H9 (cell line): ENCODE data around the gene UTF1. TPM values are rescaled to one million over a fixed set of nuclear protein-coding genes. Genes with fewer than 3 reads are reported as not detected.

Experiments used
- DNase-seq: peaks from one replicate; pipeline ENCODE4 v3.0.0-alpha.2; 2017
- H2AFZ ChIP-seq: one replicate; pipeline ENCODE4 v1.6.1; 2013; ENCODE audit warnings: mild to moderate bottlenecking, low read length, control low read depth, moderate library complexity
- H2AK5ac ChIP-seq: 2 replicates; pipeline ENCODE4 v1.6.1; 2013; ENCODE audit warnings: low read length, control low read depth, mixed read lengths; ENCODE audit not compliant: insufficient read length
- H2BK120ac ChIP-seq: one replicate; pipeline ENCODE4 v1.6.1; 2013; ENCODE audit warnings: low read depth, mild to moderate bottlenecking, low read length, control low read depth, inconsistent platforms; ENCODE audit not compliant: poor library complexity, severe bottlenecking
- H2BK12ac ChIP-seq: 2 replicates; pipeline ENCODE4 v1.6.1; 2013; ENCODE audit warnings: low read length, control low read depth, mixed read lengths, low read depth; ENCODE audit not compliant: insufficient read length
- H2BK15ac ChIP-seq: 2 replicates; pipeline ENCODE4 v1.6.1; 2013; ENCODE audit warnings: low read depth, low read length, control low read depth
- H2BK20ac ChIP-seq: one replicate; pipeline ENCODE4 v1.6.1; 2013; ENCODE audit warnings: low read depth, mild to moderate bottlenecking, low read length, control low read depth, inconsistent platforms; ENCODE audit not compliant: poor library complexity, severe bottlenecking
- H2BK5ac ChIP-seq: 2 replicates; pipeline ENCODE4 v1.6.1; 2013; ENCODE audit warnings: low read length, control low read depth, mixed read lengths; ENCODE audit not compliant: insufficient read length
- H3K14ac ChIP-seq: 2 replicates; pipeline ENCODE4 v1.6.1; 2013; ENCODE audit warnings: low read length, control low read depth; ENCODE audit not compliant: insufficient read depth
- H3K18ac ChIP-seq: 2 replicates; pipeline ENCODE4 v1.6.1; 2013; ENCODE audit warnings: low read depth, mild to moderate bottlenecking, mixed read lengths, low read length, control low read depth; ENCODE audit not compliant: insufficient read length
- H3K23ac ChIP-seq: 2 replicates; pipeline ENCODE4 v1.6.1; 2013; ENCODE audit warnings: low read length, control low read depth, mixed read lengths, low read depth; ENCODE audit not compliant: insufficient read length
- H3K23me2 ChIP-seq: 2 replicates; pipeline ENCODE4 v1.6.1; 2013; ENCODE audit warnings: low read depth, mild to moderate bottlenecking, mixed read lengths, low read length, control low read depth; ENCODE audit not compliant: insufficient read length, poor library complexity, severe bottlenecking
- H3K27ac ChIP-seq: 2 replicates; pipeline ENCODE4 v1.5.1; 2013; ENCODE audit warnings: low read length, control low read depth, mixed read lengths, low read depth; ENCODE audit not compliant: insufficient read length
- H3K27me3 ChIP-seq: 2 replicates; pipeline ENCODE4 v1.6.1; 2013; ENCODE audit warnings: low read length, control low read depth, inconsistent platforms; ENCODE audit not compliant: insufficient read depth
- H3K4ac ChIP-seq: 2 replicates; pipeline ENCODE4 v1.6.1; 2013; ENCODE audit warnings: low read depth, mild to moderate bottlenecking, control low read depth, inconsistent platforms, low read length, moderate library complexity
- H3K4me1 ChIP-seq: 2 replicates; pipeline ENCODE4 v1.6.1; 2013; ENCODE audit warnings: low read length, control low read depth, inconsistent platforms; ENCODE audit not compliant: insufficient read depth
- H3K4me2 ChIP-seq: 2 replicates; pipeline ENCODE4 v1.6.1; 2013; ENCODE audit warnings: low read length, control low read depth, mixed read lengths; ENCODE audit not compliant: insufficient read length, insufficient read depth
- H3K56ac ChIP-seq: 2 replicates; pipeline ENCODE4 v1.6.1; 2013; ENCODE audit warnings: low read depth, mild to moderate bottlenecking, mixed read lengths, low read length, control low read depth; ENCODE audit not compliant: insufficient read length
- H3K79me1 ChIP-seq: 2 replicates; pipeline ENCODE4 v1.6.1; 2013; ENCODE audit warnings: low read depth, mild to moderate bottlenecking, moderate library complexity, low read length, control low read depth, inconsistent platforms; ENCODE audit not compliant: insufficient read depth, poor library complexity, severe bottlenecking
- H3K79me2 ChIP-seq: 2 replicates; pipeline ENCODE4 v1.6.1; 2013; ENCODE audit warnings: low read length, control low read depth, inconsistent platforms; ENCODE audit not compliant: insufficient read depth
- H3K9ac ChIP-seq: 2 replicates; pipeline ENCODE4 v1.6.1; 2013; ENCODE audit warnings: low read length, control low read depth, mixed read lengths; ENCODE audit not compliant: insufficient read length; ENCODE audit errors: extremely low read depth
- H3K9me3 ChIP-seq: one replicate; pipeline ENCODE4 v1.6.1; 2013; ENCODE audit warnings: low read depth, low read length, inconsistent platforms; ENCODE audit not compliant: control insufficient read depth
- H3T11ph ChIP-seq: one replicate; pipeline ENCODE4 v1.6.1; 2013; ENCODE audit warnings: mild to moderate bottlenecking, low read length, control low read depth, inconsistent platforms
- H4K20me1 ChIP-seq: one replicate; pipeline ENCODE4 v1.6.1; 2013; ENCODE audit not compliant: control insufficient read depth, insufficient read length, insufficient read depth
- H4K5ac ChIP-seq: 2 replicates; pipeline ENCODE4 v1.6.1; 2013; ENCODE audit warnings: low read depth, mild to moderate bottlenecking, mixed read lengths, low read length, control low read depth; ENCODE audit not compliant: insufficient read length
- H4K8ac ChIP-seq: replicated peaks from 2 replicates; pipeline ENCODE4 v1.6.1; 2013; ENCODE audit warnings: low read length, control low read depth, mixed read lengths, low read depth; ENCODE audit not compliant: insufficient read length
- H4K91ac ChIP-seq: 2 replicates; pipeline ENCODE4 v1.6.1; 2013; ENCODE audit warnings: low read depth, mild to moderate bottlenecking, moderate library complexity, mixed read lengths, low read length, control low read depth; ENCODE audit not compliant: insufficient read length
- H3K27ac Mint-ChIP-seq, 3 experiments: 2 replicates in 2 of 3; 3 replicates in 1 of 3; pipeline ENCODE4 v1.8.0; 2020 to 2021; ENCODE audit warnings: mixed read lengths in 3 of 3, mild to moderate bottlenecking in 1 of 3, moderate library complexity in 1 of 3
- H3K27me3 Mint-ChIP-seq: 2 replicates; pipeline ENCODE4 v1.8.0; 2021; ENCODE audit warnings: low read depth, mild to moderate bottlenecking, moderate library complexity, mixed read lengths
- H3K36me3 Mint-ChIP-seq, 3 experiments: 2 replicates in 2 of 3; 3 replicates in 1 of 3; pipeline ENCODE4 v1.8.0; 2020 to 2021; ENCODE audit warnings: low read depth in 3 of 3, mixed read lengths in 3 of 3; ENCODE audit not compliant: insufficient read depth in 1 of 3
- H3K4me1 Mint-ChIP-seq, 2 experiments: 2 replicates each; pipeline ENCODE4 v1.8.0; 2020; ENCODE audit warnings: mixed read lengths in 2 of 2
- H3K4me3 Mint-ChIP-seq, 2 experiments: 2 replicates in 1 of 2; 3 replicates in 1 of 2; pipeline ENCODE4 v1.8.0; 2020 to 2021; ENCODE audit warnings: mild to moderate bottlenecking in 2 of 2, mixed read lengths in 2 of 2, moderate library complexity in 1 of 2
- H3K9me3 Mint-ChIP-seq, 2 experiments: 2 replicates in 1 of 2; 3 replicates in 1 of 2; pipeline ENCODE4 v1.8.0; 2020; ENCODE audit warnings: mild to moderate bottlenecking in 2 of 2, mixed read lengths in 2 of 2, moderate library complexity in 1 of 2
- WGBS: extraction: QIAGEN DNeasy Blood & Tissue Kit; methylation state at CpG from one replicate; pipeline ENCODE4 v1.1.7; 2013; ENCODE audit warnings: missing lambda C conversion rate, low lambda C conversion rate, mixed read lengths; ENCODE audit not compliant: insufficient read length; ENCODE audit errors: extremely low coverage; 5-methylcytosine and 5-hydroxymethylcytosine counted together
- total RNA-seq: library from RNA; stranded (reverse); gene quantifications from 2 replicates; pipeline ENCODE4 v1.2.1, GENCODE V29; 2021
- TF ChIP-seq, protein P1 (sequence below): fragments of 200-600 bp; sonication (generic); conservative IDR thresholded peaks from 3 replicates; pipeline ENCODE4 v1.8.0; 2021; ENCODE audit warnings: antibody characterized with exemption, mild to moderate bottlenecking

UTF1 gene
- total RNA-seq, 1 experiment from 2014 or later = 31.5 TPM

DNA sequence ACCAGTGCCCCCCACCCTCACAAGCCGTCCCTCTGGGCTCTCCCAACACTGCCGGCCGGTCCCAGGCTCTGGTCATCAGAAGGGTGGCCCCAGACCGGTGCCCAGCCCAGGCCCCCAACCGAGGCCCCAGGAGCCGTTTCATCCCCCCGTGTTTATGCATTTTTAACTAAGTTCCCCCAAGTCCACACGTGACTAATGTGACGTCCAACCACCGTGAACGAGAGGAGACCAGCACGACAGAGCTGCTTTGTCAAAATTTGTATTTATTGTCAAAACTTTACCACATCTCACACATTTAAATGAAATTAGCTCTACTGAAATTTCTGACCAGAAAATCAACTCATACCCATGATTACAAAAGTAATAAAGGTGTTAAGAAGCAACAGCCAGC, 16.2 kb downstream of the UTF1 start:
- H3K18ac ChIP-seq = no peak overlapping the region
- Mint-ChIP-seq H3K27me3 (peaks cover 8% of the 10 kb centered on the region), H3K27ac (no peak overlapping the region; a peak in 2 of 7 replicates), H3K9me3 (no peaks in the 10 kb centered on the region; a peak in 2 of 5 replicates), H3K36me3 (peaks cover 0 to 6% (median 0%) of the 10 kb centered on the region in 3 experiments; a peak in 3 of 7 replicates), H3K4me1 (peaks cover 23 to 31% of the 10 kb centered on the region in 2 experiments), H3K4me3 (no peak overlapping the region; a peak in 1 of 5 replicates)
- H2BK5ac ChIP-seq = no peak overlapping the region
- no peak overlapping the region for H3K9ac ChIP-seq
- no peaks in the 10 kb centered on the region for H4K20me1 ChIP-seq
- no peak overlapping the region for H2BK20ac ChIP-seq
- no peaks in the 10 kb centered on the region for H3K4me1 ChIP-seq
- no peak overlapping the region for H3K23ac ChIP-seq
- no peaks in the 10 kb centered on the region for H3K79me1 ChIP-seq
- no peak overlapping the region for H2BK12ac ChIP-seq
- no peaks in the 10 kb centered on the region for H3K79me2 ChIP-seq
- no peak overlapping the region for H4K91ac ChIP-seq
- no peak overlapping the region for H2BK15ac ChIP-seq
- DNase-seq = no peak
- TF ChIP-seq, protein P1, sequence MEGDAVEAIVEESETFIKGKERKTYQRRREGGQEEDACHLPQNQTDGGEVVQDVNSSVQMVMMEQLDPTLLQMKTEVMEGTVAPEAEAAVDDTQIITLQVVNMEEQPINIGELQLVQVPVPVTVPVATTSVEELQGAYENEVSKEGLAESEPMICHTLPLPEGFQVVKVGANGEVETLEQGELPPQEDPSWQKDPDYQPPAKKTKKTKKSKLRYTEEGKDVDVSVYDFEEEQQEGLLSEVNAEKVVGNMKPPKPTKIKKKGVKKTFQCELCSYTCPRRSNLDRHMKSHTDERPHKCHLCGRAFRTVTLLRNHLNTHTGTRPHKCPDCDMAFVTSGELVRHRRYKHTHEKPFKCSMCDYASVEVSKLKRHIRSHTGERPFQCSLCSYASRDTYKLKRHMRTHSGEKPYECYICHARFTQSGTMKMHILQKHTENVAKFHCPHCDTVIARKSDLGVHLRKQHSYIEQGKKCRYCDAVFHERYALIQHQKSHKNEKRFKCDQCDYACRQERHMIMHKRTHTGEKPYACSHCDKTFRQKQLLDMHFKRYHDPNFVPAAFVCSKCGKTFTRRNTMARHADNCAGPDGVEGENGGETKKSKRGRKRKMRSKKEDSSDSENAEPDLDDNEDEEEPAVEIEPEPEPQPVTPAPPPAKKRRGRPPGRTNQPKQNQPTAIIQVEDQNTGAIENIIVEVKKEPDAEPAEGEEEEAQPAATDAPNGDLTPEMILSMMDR = no peak
- H3K9me3 ChIP-seq = no peaks in the 10 kb centered on the region
- H4K5ac ChIP-seq = no peak overlapping the region
- H3K27ac ChIP-seq = no peak overlapping the region
- H3K4ac ChIP-seq = no peak overlapping the region
- no peak overlapping the region for H2BK120ac ChIP-seq
- no peaks in the 10 kb centered on the region for H3K23me2 ChIP-seq
- no peak overlapping the region for H3K56ac ChIP-seq
- no peak overlapping the region for H3K14ac ChIP-seq
- H3T11ph ChIP-seq = no peak overlapping the region
- H3K4me2 ChIP-seq = no peak overlapping the region
- no peak overlapping the region for H2AFZ ChIP-seq
- no peaks in the 10 kb centered on the region for H3K27me3 ChIP-seq
- no CpG with 5 or more reads among the region's 12 CpGs for WGBS
- H2AK5ac ChIP-seq = no peak overlapping the region
- no peak overlapping the region for H4K8ac ChIP-seq
